Stimulated activated CD4-positive, alpha-beta T cell treated with anti-CD3 and anti-CD28 coated beads, Interleukin-12 subunit alpha, Interleukin-12 subunit beta, amount 100 ng/mL, for 24 hours (primary cell): ENCODE data around the gene CD4.

Experiments
- DNase-seq, 2 experiments: peaks; one replicate each; pipeline ENCODE4 v3.0.0-alpha.2; 2020; ENCODE audit warnings: low read depth in 2 of 2

CD4 gene

DNA sequence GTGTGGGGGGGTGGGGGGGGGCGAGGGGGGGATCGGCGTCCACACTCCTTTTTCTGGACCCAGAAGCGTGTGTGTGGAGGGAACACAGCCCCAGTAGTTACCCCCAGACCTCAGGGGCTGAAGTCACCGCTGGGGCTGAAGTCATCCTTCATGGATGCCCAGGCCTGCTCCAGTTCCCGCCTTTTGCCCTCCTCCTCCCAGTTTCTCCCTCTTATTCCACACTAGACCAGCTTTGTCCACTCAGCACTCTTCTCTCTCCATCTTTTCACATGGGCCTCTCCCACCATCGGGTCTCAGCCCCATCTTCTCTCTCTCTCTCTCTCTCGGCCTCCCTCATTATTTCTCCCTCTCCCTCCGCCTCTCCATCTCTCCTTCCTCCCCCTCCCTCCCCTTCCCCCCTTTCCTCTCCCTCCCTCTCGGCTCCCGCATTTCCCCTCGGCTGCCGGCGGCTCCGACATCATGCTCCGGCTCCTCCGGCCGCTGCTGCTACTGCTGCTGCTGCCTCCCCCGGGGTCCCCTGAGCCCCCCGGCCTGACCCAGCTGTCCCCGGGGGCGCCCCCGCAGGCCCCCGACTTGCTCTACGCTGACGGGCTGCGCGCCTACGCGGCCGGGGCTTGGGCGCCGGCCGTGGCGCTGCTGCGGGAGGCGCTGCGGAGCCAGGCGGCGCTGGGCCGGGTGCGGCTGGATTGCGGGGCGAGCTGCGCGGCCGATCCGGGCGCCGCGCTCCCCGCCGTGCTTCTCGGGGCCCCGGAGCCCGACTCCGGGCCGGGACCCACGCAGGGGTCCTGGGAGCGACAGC is 38.9 kb downstream of the CD4 start, which contains the start of gene P3H3:
TSS of gene P3H3 (plus strand) at position 426 of the 799 bp plus-strand sequence. CDS start at position 460, 34 bp downstream.
- no peak for DNase-seq

DNA sequence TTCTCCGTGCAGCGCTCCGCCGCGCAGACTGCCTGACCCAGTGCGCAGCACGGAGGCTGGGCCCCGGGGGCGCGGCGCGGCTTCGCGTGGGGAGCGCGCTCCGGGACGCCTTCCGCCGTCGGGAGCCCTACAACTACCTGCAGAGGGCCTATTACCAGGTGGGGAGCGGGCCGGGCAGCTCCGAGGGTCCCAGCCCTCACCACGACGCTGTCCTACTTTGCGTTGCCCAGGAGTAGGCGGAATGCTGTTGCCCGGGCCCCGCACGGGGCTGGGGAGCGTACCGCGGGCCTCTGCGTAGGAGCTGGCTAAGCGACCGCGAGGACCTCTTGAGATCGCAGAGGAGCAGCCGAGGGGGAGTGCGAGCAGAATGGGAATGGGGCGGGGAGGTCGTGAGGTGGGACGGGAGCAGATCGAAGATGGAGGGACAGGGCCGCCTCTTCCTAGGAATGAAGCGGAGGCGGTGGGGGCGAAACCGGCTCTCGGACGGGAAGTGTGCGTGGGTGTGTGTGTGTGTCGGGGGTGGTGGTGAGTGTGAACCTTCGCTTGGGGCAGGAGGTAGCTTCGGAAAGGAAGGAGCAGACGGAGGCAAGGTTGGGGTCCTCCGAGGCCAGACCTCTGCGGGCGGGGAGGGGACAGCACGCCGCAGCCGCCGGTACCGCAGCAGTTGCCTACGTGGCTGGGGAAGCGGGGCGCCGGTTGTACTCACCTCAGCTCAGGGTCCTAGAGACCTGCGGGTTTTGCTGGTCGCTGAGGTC is 39.6 kb downstream of the CD4 start:
- DNase-seq = peak in 1 of 2 experiments; percentile 18

DNA sequence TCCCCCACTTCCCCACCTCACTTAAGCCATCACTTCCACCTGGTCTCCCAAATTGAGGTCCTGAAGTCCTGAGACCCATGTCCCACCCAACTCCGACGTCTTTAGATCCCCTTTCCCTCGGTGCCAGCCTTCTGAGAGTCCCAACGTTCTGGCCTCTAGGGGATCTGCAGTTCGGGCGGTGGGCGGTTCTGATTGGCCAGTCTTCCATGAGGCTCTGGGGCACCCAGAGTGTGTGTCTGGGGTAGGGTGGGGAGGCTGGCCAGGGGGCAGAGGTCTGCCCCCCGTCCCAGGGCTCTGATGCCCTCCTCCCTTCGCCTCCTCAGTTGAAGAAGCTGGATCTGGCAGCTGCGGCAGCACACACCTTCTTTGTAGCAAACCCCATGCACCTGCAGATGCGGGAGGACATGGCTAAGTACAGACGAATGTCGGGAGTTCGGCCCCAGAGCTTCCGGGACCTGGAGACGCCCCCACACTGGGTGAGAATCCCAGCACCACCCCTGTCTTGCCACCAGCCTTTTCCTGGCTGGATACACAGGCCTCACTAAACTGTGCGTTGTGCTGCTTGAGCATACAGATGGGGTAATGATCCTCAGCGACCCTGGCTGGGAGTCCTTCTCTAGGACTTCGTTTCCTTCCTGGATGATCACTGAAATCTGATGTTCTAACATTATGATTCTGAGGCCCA is 40.4 kb downstream of the CD4 start:
- DNase-seq = no peak

DNA sequence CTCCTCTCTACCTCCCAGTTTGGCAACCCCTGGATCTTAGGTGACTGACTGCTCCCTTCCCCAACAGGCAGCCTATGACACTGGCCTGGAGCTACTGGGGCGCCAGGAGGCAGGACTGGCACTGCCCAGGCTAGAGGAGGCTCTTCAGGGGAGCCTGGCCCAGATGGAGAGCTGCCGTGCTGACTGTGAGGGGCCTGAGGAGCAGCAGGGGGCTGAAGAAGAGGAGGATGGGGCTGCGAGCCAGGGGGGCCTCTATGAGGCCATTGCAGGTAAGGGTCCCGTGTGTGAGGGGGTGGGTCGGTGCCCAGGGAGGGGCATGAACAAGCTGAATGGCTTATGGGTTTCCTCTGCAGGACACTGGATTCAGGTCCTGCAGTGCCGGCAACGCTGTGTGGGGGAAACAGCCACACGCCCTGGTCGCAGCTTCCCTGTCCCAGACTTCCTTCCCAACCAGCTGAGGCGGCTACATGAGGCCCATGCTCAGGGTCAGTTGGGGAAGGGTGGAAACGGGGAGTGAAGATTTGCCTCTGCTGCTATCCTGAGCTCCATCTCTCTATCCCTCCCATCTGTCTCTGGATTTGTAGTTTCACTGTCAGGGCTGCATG is 41.1 kb downstream of the CD4 start:
- no peak for DNase-seq

DNA sequence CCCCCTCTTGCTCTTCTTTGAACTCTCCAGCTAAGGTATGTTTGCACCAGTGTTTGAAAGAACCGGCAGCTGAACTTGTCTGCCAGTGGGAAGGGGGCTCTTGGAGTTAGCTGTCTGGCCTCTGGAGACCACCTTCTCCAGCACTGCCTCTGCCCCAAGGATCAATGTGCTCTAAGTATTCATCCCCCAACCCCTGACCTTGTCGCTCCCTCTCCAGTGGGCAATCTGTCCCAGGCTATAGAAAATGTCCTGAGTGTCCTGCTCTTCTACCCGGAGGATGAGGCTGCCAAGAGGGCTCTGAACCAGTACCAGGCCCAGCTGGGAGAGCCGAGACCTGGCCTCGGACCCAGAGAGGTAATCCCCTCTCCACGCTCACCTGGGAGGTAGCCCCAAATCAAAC is 41.7 kb downstream of the CD4 start:
- DNase-seq = no peak

DNA sequence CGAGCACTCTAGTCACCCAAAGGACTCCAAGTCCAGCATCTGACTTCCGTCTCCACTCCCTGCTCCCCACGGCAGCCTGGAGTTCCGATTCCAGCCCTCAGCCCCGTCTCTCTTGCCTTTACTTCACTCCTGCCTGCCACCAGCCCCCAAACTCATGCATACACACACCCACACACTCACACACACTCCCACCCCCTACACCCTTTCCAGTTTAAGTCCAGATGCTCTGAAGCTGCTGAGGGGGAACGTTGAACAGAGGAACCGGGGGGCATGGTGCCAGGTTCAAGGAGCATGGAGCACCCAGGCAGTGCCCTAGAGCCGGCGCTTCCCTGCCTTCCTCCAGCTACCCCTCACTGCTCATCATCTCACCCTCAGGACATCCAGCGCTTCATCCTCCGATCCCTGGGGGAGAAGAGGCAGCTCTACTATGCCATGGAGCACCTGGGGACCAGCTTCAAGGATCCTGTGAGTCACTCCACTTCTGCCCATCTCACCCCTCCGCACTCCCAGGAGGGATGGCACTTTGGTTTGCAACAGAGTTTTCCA is 42.2 kb downstream of the CD4 start:
- DNase-seq = no peak

- no peak for DNase-seq
These were observed 42.8 kb downstream of the CD4 start for GRCh38 chr12:6832125-6832524.

DNA sequence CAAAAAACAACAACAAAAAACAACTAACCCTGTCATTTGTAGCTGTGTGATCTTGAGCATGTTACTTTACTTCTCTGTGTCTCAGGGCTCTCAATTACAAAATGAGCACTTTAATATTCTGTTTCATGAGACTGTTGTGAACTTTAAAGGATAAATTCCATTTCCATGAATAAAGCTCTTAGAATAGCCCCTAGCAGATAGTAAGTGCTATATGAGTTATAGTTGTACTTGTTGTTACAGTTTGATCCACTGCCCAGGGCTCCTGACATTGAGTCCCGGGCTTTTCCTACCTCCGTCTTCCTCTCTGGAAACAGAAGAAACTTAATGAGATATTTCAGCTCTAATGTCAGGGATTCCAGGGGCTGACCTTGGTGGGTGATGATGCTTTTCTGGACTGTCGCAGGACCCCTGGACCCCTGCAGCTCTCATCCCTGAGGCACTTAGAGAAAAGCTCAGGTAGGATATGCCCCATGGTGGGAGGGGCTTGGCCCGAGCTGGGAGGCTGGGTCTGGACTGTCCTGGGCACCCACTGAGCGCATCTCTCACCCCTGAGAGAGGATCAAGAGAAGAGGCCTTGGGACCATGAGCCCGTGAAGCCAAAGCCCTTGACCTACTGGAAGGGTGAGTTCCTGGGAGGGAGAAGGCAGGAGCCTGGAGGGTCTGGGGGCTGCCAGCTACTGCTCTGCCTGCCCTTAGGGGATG is 44.0 kb downstream of the CD4 start:
- no peak for DNase-seq

GRCh38 chr12:6834254-6834653 is 44.9 kb downstream of the CD4 start:
- DNase-seq = no peak

DNA sequence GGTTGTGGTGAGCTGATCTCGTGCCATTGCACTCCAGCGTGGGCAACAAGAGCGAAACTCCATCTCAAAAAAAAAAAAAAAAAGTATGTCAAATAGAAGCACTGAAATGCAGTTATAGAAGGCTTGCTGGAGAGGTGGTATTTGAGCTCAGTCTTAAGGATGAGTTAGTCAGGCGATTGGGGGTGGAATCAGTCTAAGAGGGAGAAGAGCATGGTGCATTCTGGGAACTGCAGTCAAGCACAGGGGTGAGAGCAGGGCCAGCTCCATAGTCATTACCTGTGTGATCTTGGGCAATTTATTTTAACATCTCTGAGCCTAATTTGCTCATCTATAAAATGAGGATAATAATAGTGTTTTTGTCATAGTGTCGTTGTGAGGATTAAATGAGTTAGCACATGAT is 45.5 kb downstream of the CD4 start:
- no peak for DNase-seq

DNA sequence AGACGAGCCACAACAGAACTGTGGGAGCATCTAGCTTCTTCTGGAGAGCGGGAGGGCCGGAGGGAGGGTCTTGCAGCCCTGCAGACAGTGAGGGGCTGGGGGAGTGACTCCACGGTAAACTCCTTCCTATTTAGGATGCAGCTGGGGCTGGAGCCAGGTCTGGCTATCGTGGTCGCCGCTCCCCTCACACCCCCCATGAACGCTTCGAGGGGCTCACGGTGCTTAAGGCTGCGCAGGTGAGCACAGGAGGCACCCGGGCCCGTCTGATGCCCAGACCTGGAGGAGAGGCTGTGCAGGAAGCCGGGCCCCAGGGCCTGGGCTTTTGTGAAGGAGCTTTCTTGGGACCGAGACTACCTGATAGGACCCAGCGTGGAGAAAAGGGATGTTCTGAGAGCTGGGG is 47.5 kb downstream of the CD4 start:
- DNase-seq = no peak

- DNase-seq = no peak
These were observed 48.2 kb downstream of the CD4 start for GRCh38 chr12:6837370-6838060.

GRCh38 chr12:6838854-6839253 is 49.5 kb downstream of the CD4 start:
- DNase-seq = no peak

DNA sequence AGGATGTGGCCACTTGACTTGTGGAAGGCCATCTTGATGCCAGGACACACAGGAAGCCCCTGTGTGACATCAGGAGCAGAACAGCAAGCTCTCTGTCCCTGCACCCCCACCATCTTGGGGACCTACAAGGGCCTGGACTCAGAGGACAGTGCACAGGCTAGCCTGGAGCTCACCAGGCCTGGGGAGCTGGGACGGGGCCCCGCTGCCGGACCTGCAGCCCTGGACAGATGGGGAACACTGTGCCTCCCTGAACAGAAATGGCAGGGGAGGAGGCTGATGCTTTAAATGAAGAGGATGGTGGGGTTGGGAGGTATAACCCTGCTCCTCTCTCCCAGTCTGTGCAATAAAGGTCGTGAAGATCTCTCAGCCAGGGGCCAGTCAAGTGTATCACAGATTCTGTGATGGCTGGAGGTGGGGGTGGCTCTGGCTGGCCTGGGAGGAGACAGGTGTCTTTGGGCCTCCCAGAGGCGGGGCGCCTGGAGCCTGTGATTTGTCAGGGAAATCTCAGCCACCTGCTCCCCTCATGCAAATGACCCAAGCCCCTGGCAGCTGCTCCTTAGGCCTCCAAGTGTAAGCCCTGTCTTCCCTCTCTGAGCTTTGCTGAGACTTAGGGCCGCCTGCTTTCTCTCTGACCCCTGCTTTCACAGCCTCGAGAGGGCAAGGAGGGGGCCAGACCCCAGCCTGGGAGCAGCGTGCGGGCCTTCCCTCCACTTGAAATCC is 50.3 kb downstream of the CD4 start:
- DNase-seq = no peak

GRCh38 chr12:6840330-6840729 is 51.0 kb downstream of the CD4 start:
- no peak for DNase-seq

DNA sequence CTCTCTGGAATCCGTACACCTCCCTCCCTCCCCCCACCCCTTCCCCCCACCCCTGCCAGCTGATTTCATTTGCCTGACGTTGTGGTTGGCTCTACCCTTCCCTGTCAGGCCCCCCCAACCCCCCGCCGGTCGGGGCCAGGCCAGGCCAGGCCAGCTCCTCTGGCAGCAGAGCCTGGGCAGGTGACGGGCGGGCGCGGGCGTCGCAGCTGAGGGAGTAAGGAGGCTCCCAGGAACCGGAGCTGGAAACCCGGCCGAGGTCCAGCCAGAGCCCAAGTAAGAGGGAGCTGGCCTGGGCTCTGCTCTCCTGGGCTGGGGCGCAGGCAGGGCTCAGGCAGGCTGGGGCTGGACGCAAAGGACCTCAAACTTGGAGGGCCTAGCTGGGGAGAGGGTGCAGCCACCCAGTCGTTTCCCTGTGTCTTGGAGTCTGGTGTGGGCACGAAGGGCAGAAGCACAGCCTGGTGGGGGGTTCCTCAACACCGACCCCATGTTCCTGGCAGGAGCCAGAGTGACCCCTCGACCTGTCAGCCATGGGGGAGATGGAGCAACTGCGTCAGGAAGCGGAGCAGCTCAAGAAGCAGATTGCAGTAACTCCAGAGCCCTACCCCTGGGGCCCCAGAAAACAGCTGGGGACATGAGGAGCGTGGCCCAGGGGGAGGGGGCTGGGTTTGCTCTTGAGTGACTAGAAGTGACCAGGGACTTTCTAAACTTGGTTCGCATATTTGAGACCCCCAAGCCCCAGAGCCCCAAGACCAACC is 51.6 kb downstream of the CD4 start, which contains the start of gene GNB3:
TSS of gene GNB3 (plus strand) at position 165 of the 755 bp plus-strand sequence. CDS start at position 528, 363 bp downstream.
- DNase-seq = no peak

DNA sequence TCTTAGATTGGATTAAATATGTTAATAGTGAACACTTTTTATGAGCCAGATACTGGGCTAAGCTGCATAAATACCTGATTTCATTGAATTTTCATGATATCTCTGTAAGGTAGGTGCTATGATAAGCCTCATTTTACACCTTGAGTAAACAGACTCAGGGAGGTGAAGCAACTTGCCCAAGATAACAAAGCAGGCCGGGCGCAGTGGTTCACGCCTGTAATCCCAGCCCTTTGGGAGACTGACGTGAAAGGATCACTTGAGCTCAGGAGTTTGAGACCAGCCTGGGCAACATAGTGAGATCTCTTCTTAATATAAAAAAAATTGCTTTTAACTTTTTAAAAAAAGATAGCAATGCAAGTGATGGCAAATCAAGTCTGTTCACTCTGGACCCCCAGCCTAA is 52.7 kb downstream of the CD4 start:
- no peak for DNase-seq

DNA sequence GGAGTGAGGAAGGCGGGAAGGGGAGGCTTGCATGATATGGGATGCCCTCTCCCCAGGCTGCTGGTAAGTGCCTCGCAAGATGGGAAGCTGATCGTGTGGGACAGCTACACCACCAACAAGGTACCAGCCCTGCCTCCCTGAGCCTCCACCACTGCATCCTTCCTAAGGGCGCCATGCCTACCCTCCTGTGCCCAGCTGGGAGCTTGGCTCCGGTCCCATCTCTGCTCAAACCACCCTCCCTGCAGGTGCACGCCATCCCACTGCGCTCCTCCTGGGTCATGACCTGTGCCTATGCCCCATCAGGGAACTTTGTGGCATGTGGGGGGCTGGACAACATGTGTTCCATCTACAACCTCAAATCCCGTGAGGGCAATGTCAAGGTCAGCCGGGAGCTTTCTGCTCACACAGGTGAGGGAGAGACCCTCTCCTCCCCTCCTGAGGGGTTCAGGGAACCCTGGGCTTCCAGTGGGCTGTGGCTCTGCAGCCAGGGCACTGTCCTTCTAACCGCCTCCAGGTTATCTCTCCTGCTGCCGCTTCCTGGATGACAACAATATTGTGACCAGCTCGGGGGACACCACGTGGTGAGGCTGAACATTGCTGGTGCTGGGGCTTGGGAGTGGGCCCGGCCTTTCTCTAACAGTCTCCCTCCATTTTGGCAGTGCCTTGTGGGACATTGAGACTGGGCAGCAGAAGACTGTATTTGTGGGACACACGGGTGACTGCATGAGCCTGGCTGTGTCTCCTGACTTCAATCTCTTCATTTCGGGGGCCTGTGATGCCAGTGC is 54.0 kb downstream of the CD4 start:
- DNase-seq = no peak
